HEK293T (cell line): ENCODE results near the gene ADGRF1.
"Not testable (repeated sequence)": the region's sequence is repeated elsewhere in the genome, so short reads cannot be mapped to it uniquely, and the experiment has no call there.

Experiments
- CTCF ChIA-PET: fragments of 350-600 bp; formaldehyde crosslinking; extraction: SDS; loops from one replicate; lab custom pipeline; 2021; ENCODE audit warnings: antibody characterized with exemption, inconsistent platforms; lab: Yijun Ruan, JAX
- POLR2A ChIA-PET: fragments of 350-600 bp; formaldehyde crosslinking; extraction: SDS; loops from one replicate; lab custom pipeline; 2020; ENCODE audit warnings: antibody characterized with exemption, inconsistent platforms; lab: Yijun Ruan, JAX
- DNase-seq: peaks from one replicate; pipeline ENCODE4 v3.0.0; 2012; ENCODE audit warnings: mixed read lengths; ENCODE audit errors: extremely low spot score
- ARNT ChIP-seq: fragments of 450-650 bp; IDR thresholded peaks from 2 replicates; pipeline ENCODE4 v1.6.1; 2017; ENCODE audit warnings: mild to moderate bottlenecking
- BHLHE40 ChIP-seq: fragments of 450-650 bp; IDR thresholded peaks from 2 replicates; pipeline ENCODE4 v1.6.1; 2016; ENCODE audit warnings: mild to moderate bottlenecking, moderate library complexity, borderline replicate concordance
- CTBP1 ChIP-seq: fragments of 450-650 bp; IDR thresholded peaks from 2 replicates; pipeline ENCODE4 v1.6.1; 2016; ENCODE audit warnings: borderline replicate concordance
- ELF4 ChIP-seq: fragments of 450-650 bp; IDR thresholded peaks from 2 replicates; pipeline ENCODE4 v1.6.1; 2017; ENCODE audit warnings: antibody characterized with exemption
- FOXA1 ChIP-seq: fragments of 450-650 bp; IDR thresholded peaks from 2 replicates; pipeline ENCODE4 v1.6.1; 2016; ENCODE audit warnings: mild to moderate bottlenecking
- FOXK2 ChIP-seq: fragments of 450-650 bp; IDR thresholded peaks from 2 replicates; pipeline ENCODE4 v1.6.1; 2016; ENCODE audit warnings: mild to moderate bottlenecking
- FOXM1 ChIP-seq: fragments of 450-650 bp; IDR thresholded peaks from 2 replicates; pipeline ENCODE4 v1.6.1; 2017; ENCODE audit warnings: mild to moderate bottlenecking, borderline replicate concordance
- HDGF ChIP-seq: fragments of 450-650 bp; IDR thresholded peaks from 2 replicates; pipeline ENCODE4 v1.6.1; 2017; ENCODE audit warnings: antibody characterized with exemption, borderline replicate concordance
- L3MBTL2 ChIP-seq: fragments of 450-650 bp; conservative IDR thresholded peaks from 2 replicates; pipeline ENCODE4 v1.6.1; 2016; ENCODE audit warnings: mild to moderate bottlenecking
- LEF1 ChIP-seq: fragments of 450-650 bp; IDR thresholded peaks from 2 replicates; pipeline ENCODE4 v1.6.1; 2017; ENCODE audit warnings: mild to moderate bottlenecking, borderline replicate concordance
- NFRKB ChIP-seq: fragments of 450-650 bp; IDR thresholded peaks from 2 replicates; pipeline ENCODE4 v1.6.1; 2016; ENCODE audit warnings: mild to moderate bottlenecking, moderate library complexity
- PKNOX1 ChIP-seq: fragments of 450-650 bp; IDR thresholded peaks from 2 replicates; pipeline ENCODE4 v1.6.1; 2016
- SP1 ChIP-seq: fragments of 450-650 bp; IDR thresholded peaks from 2 replicates; pipeline ENCODE4 v1.6.1; 2017
- SUZ12 ChIP-seq: fragments of 450-650 bp; IDR thresholded peaks from 2 replicates; pipeline ENCODE4 v1.6.1; 2016; ENCODE audit warnings: mild to moderate bottlenecking
- TARDBP ChIP-seq: fragments of 450-650 bp; IDR thresholded peaks from 2 replicates; pipeline ENCODE4 v1.6.1; 2016
- ZNF384 ChIP-seq: fragments of 450-650 bp; IDR thresholded peaks from 2 replicates; pipeline ENCODE4 v1.6.1; 2016

Gene ADGRF1

GRCh38 chr6:46998436-46999017, 43.6 kb downstream of the ADGRF1 start:
- ChIA-PET POLR2A (no interaction called here), CTCF (no interaction called here)
- no peak for TF ChIP-seq FOXA1
- TF ChIP-seq SP1, result no peak
- TF ChIP-seq CTBP1, result no peak
- no peak for TF ChIP-seq SUZ12
- TF ChIP-seq BHLHE40, result no peak
- TF ChIP-seq ARNT, result no peak
- no peak for DNase-seq

GRCh38 chr6:46997646-46998045, 44.5 kb downstream of the ADGRF1 start:
- ChIA-PET POLR2A (no interaction called here), CTCF (no interaction called here)
- no peak for DNase-seq
- no peak for TF ChIP-seq FOXM1
- no peak for TF ChIP-seq PKNOX1
- no peak for TF ChIP-seq ARNT
- TF ChIP-seq ZNF384, result no peak
- TF ChIP-seq ELF4, result no peak
- no peak for TF ChIP-seq SUZ12
- TF ChIP-seq LEF1, result no peak
- TF ChIP-seq FOXK2, result no peak
- TF ChIP-seq CTBP1, result no peak
- no peak for TF ChIP-seq FOXA1
- TF ChIP-seq NFRKB, result no peak
- TF ChIP-seq SP1, result no peak
- no peak for TF ChIP-seq HDGF
- no peak for TF ChIP-seq BHLHE40
- no peak for TF ChIP-seq TARDBP
- TF ChIP-seq L3MBTL2, result no peak

GRCh38 chr6:46996860-46997641, 45.1 kb downstream of the ADGRF1 start:
- POLR2A ChIA-PET, result no interaction called here
- TF ChIP-seq ZNF384 (no peak), SUZ12 (no peak), TARDBP (no peak), CTBP1 (no peak), HDGF (no peak), ELF4 (no peak), LEF1 (no peak), BHLHE40 (no peak), SP1 (no peak), L3MBTL2 (no peak), ARNT (no peak), NFRKB (no peak)
- CTCF ChIA-PET, result no interaction called here
- no peak for DNase-seq

GRCh38 chr6:46994933-46995332, 47.2 kb downstream of the ADGRF1 start:
- no peak for TF ChIP-seq L3MBTL2
- TF ChIP-seq SP1, result no peak
- TF ChIP-seq HDGF, result no peak
- ChIA-PET POLR2A (interaction anchor here (1.0 kb wide), 1 partner anchor 22 kb away, joined by 4 read pairs; no protein-coding TSS in a partner anchor), CTCF (no interaction called here)
- DNase-seq, result no peak

- TF ChIP-seq SUZ12 (no peak), BHLHE40 (no peak), ARNT (no peak), PKNOX1 (no peak), LEF1 (no peak), NFRKB (no peak), HDGF (no peak)
- DNase-seq, result no peak
Observed at GRCh38 chr6:46993846-46994245, 48.3 kb downstream of the ADGRF1 start.

DNA sequence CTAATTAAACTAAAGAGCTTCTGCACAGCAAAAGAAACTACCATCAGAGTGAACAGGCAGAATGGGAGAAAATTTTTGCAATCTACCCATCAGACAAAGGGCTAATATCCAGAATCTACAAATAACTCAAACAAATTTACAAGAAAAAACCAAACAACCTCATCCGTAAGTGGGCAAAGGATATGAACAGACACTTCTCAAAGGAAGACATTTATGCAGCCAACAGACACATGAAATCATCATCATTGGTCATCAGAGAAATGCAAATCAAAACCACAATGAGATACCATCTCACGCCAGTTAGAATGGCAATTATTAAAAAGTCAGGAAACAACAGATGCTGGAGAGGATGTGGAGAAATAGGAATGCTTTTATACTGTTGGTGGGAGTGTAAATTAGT, 49.7 kb downstream of the ADGRF1 start:
- CTCF ChIA-PET, DNase-seq, POLR2A ChIA-PET: not testable (repeated sequence)

More at GRCh38 chr6:46993846-46994245, 48.3 kb downstream of the ADGRF1 start:
- CTCF ChIA-PET, result no interaction called here
- POLR2A ChIA-PET, result no interaction called here

DNA sequence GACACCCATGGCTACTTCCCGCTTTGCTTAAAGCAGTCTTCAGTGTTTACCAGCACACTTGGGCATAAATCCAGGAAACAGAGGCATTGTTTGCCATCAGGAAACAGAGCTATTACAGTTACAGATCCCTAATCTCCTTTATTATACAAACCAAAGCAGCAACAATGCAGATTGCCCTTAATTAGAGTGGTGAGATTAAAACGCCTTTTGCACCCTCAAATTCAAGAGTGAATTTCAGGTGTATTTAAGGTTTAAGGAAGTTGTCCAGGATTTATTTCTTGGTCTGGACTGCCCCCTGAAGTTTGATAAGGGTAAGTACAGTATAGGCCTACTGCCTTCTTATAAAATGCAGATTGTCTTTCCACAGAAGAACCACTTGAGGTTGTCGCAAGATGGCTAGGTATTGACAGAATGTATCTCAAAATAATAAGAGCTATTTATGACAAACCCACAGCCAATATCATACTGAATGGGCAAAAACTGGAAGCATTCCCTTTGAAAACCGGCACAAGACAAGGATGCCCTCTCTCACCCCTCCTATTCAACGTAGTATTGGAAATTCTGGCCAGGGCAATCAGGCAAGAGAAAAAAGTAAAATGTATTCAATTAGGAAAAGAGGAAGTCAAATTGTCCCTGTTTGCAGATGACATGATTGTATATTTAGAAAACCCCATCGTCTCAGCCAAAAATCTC, 51.2 kb downstream of the ADGRF1 start:
- peak; percentile 55 for DNase-seq
- CTCF ChIA-PET, result interaction anchor here (0.5 to 1.9 kb wide), 7 partner anchors 10 to 259 kb away, joined by 3 to 7 read pairs (median 3); no protein-coding TSS in a partner anchor
- POLR2A ChIA-PET, result not testable (repeated sequence)
